NCI-H774 (cell line): ENCODE results near the gene ATPAF1.
A peak's percentile ranks its signal among the peaks of the same experiment; 100 is the strongest.

ENCODE experiments used
- DNase-seq: peaks from one replicate; lab custom pipeline; 2025; lab: John Stamatoyannopoulos, UW

The ATPAF1 gene

GRCh38 chr1:46650491-46650890 is 17.7 kb downstream of the ATPAF1 start:
- no peak for DNase-seq

GRCh38 chr1:46649764-46650163 is 18.4 kb downstream of the ATPAF1 start:
- DNase-seq: no peak

GRCh38 chr1:46647611-46648010 is 20.6 kb downstream of the ATPAF1 start:
- DNase-seq: no peak

GRCh38 chr1:46646844-46647243 is 21.3 kb downstream of the ATPAF1 start:
- DNase-seq: no peak

- DNase-seq: no peak
Measured at GRCh38 chr1:46646331-46646730, 21.8 kb downstream of the ATPAF1 start.

GRCh38 chr1:46645815-46646214 is 22.3 kb downstream of the ATPAF1 start:
- DNase-seq: no peak

- peak; percentile 91 for DNase-seq
Measured at GRCh38 chr1:46643368-46643775, 24.8 kb downstream of the ATPAF1 start.

- no peak for DNase-seq
Measured at GRCh38 chr1:46642115-46642680, 26.0 kb downstream of the ATPAF1 start.

- no peak for DNase-seq
Measured at GRCh38 chr1:46639547-46639946, 28.6 kb downstream of the ATPAF1 start.

GRCh38 chr1:46638921-46639320 is 29.2 kb downstream of the ATPAF1 start:
- no peak for DNase-seq

- DNase-seq: no peak
Measured at GRCh38 chr1:46637444-46638083, 30.6 kb downstream of the ATPAF1 start.

GRCh38 chr1:46635205-46635604 is 33.0 kb downstream of the ATPAF1 start:
- no peak for DNase-seq

GRCh38 chr1:46630719-46631118 is 37.4 kb downstream of the ATPAF1 start:
- DNase-seq: no peak

- DNase-seq: no peak
Measured at GRCh38 chr1:46623743-46624644, 44.2 kb downstream of the ATPAF1 start.

- DNase-seq: no peak
Measured at GRCh38 chr1:46622344-46622743, 45.8 kb downstream of the ATPAF1 start.

GRCh38 chr1:46621930-46622329 is 46.2 kb downstream of the ATPAF1 start:
- no peak for DNase-seq

- no peak for DNase-seq
Measured at GRCh38 chr1:46619656-46620258, 48.4 kb downstream of the ATPAF1 start.

GRCh38 chr1:46618754-46619415 is 49.3 kb downstream of the ATPAF1 start:
- DNase-seq: no peak

- DNase-seq: no peak
Measured at GRCh38 chr1:46617833-46618232, 50.3 kb downstream of the ATPAF1 start.

GRCh38 chr1:46617108-46617800 is 50.9 kb downstream of the ATPAF1 start:
- no peak for DNase-seq
